Endothelial cell of umbilical vein (primary cell): ENCODE measurements around the gene CADPS.

Experiments used
- EZH2 ChIP-seq: IDR thresholded peaks from 2 replicates; pipeline ENCODE4 v1.6.1; 2012; ENCODE audit warnings: borderline replicate concordance, low read depth, mild to moderate bottlenecking, moderate library complexity, low read length, inconsistent platforms; ENCODE audit not compliant: severe bottlenecking
- POLR2A ChIP-seq: IDR thresholded peaks from 2 replicates; pipeline ENCODE4 v1.6.1; 2012; ENCODE audit warnings: low read depth, mild to moderate bottlenecking, control low read depth, low read length
- TF ChIP-seq, protein P1 (sequence below), 2 donors: IDR thresholded peaks; 1 replicate in 1 of 2; 2 replicates in 1 of 2; pipeline ENCODE4 v1.5.1; 2011; ENCODE audit warnings: low read length in 2 of 2, mild to moderate bottlenecking in 2 of 2, moderate library complexity in 2 of 2, control low read depth in 1 of 2, inconsistent platforms in 1 of 2, low read depth in 1 of 2; ENCODE audit not compliant: insufficient read depth in 1 of 2; ENCODE audit errors: extremely low read depth in 1 of 2
- TF ChIP-seq, protein P2 (sequence below): IDR thresholded peaks from 2 replicates; pipeline ENCODE4 v1.6.1; 2011; ENCODE audit not compliant: insufficient read depth, insufficient read length

DNA sequence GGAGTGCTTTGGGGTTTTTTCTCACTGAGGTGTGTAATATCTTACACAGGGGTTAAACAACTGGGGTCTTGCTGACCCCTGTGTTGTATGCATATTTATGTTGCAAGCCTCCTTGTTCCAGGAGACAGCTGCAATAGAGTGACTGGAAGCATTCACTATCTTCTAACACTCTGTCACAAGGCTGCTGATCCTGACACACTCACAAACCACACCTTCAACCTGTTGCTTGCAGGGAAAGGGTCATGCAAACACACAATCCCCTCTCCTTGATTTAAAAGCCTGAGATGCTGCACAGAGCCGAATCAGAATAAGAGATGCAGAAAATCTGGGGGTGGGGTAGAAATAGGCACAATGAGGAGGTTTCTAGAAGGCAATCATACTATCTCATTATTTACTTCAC lies 197.3 kb downstream of the CADPS start:
- TF ChIP-seq, protein P1, sequence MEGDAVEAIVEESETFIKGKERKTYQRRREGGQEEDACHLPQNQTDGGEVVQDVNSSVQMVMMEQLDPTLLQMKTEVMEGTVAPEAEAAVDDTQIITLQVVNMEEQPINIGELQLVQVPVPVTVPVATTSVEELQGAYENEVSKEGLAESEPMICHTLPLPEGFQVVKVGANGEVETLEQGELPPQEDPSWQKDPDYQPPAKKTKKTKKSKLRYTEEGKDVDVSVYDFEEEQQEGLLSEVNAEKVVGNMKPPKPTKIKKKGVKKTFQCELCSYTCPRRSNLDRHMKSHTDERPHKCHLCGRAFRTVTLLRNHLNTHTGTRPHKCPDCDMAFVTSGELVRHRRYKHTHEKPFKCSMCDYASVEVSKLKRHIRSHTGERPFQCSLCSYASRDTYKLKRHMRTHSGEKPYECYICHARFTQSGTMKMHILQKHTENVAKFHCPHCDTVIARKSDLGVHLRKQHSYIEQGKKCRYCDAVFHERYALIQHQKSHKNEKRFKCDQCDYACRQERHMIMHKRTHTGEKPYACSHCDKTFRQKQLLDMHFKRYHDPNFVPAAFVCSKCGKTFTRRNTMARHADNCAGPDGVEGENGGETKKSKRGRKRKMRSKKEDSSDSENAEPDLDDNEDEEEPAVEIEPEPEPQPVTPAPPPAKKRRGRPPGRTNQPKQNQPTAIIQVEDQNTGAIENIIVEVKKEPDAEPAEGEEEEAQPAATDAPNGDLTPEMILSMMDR (IDR thresholded peaks at IDR 0.05; ENCODE audit: extremely low read depth in 1 of 2, insufficient read depth in 1 of 2, low read depth in 1 of 2, low read length in 2 of 2): no peak
- TF ChIP-seq EZH2 (no peak), POLR2A (no peak)
- TF ChIP-seq, protein P2, sequence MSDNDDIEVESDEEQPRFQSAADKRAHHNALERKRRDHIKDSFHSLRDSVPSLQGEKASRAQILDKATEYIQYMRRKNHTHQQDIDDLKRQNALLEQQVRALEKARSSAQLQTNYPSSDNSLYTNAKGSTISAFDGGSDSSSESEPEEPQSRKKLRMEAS: no peak
